ENCODE measurements around the gene A4GNT. TPM values are rescaled to one million over a fixed set of nuclear protein-coding genes. Genes with fewer than 3 reads are reported as not detected.

The A4GNT gene
- total and polyA plus RNA-seq, 11 donors: not detected

DNA sequence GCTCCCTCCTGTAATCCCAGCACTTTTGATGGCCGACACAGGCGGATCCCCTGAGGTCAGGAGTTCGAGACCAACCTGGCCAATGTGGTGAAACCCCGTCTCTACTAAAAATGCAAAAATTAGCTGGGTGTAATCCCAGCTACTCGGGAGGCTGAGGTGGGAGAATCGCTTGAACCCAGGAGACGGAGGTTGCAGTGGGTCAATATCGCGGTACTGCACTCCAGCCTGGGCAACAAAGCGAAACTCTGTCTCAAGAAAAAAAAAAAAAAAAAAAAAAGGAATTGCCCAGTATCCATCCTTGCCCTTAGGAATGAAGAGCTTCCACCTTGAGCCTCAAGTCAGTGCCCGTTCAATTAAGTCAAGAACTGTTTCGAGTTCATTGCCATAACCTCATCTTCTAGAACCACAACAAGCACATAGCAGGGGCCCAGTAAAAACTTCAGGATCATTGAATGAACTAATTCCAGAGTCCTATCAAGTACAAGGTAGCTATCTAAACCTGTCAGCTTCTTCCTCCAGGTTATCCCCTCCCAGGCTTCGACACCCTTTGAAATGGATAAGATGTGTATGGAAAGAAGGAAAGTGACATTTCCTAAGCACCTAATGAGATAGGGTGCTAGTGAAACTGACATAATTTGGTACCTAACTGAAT is 41.7 kb upstream of the A4GNT start:
- Histone ChIP-seq H3K27ac (peak overlapping the region in 11 of 12 donors; percentile 68 to 90 (median 83)), H3K4me3 (peak overlapping the region; percentile 54 to 99 (median 88)), H3K4me1 (peaks cover 0 to 33% (median 18%) of the 10 kb centered on the region in 12 donors), H3K9me3 (no peaks in the 10 kb centered on the region), H3K36me3 (peaks cover 0 to 41% (median 33%) of the 10 kb centered on the region in 9 donors), H3K27me3 (no peaks in the 10 kb centered on the region)
- WGBS, 4 donors: 71 to 74% (median 72%) methylated on average over 13 of the region's 13 CpGs
- TF ChIP-seq, protein P1, sequence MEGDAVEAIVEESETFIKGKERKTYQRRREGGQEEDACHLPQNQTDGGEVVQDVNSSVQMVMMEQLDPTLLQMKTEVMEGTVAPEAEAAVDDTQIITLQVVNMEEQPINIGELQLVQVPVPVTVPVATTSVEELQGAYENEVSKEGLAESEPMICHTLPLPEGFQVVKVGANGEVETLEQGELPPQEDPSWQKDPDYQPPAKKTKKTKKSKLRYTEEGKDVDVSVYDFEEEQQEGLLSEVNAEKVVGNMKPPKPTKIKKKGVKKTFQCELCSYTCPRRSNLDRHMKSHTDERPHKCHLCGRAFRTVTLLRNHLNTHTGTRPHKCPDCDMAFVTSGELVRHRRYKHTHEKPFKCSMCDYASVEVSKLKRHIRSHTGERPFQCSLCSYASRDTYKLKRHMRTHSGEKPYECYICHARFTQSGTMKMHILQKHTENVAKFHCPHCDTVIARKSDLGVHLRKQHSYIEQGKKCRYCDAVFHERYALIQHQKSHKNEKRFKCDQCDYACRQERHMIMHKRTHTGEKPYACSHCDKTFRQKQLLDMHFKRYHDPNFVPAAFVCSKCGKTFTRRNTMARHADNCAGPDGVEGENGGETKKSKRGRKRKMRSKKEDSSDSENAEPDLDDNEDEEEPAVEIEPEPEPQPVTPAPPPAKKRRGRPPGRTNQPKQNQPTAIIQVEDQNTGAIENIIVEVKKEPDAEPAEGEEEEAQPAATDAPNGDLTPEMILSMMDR (IDR thresholded peaks at IDR 0.05): no peak
- TF ChIP-seq POLR2A (IDR thresholded peaks at IDR 0.05): no peak
- DNase-seq: no peak
- peak in 1 of 4 donors; percentile 6 for ATAC-seq
- intact Hi-C loops (cut with DNase I): loop anchor here in 1 of 10 donors (1.0 kb wide), 1 partner anchor 13 kb away; the partner anchor contains the start of gene ARMC8

DNA sequence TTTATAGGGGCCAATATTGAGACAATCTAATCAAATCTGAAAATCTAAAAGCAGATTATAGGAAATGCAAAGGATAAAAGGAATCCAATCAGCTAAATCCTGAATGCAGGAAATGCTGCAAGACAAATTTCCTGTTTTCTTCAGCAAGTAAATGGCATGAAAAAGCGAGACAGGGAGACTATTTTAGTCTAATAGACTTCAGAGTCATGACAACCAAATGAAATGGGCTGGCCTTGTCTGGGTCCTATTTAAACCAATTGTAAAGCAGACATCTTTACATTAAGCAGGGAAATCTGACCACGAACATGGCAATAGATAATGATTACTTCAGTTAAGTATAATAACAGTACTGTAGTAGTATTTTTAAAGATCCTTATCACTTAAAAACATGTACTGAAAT is 40.4 kb upstream of the A4GNT start:
- no peak for DNase-seq
- Histone ChIP-seq H3K27ac (no peak overlapping the region), H3K27me3 (no peaks in the 10 kb centered on the region), H3K36me3 (peaks cover 0 to 54% (median 45%) of the 10 kb centered on the region in 9 donors), H3K9me3 (no peaks in the 10 kb centered on the region), H3K4me1 (peaks cover 0 to 33% (median 18%) of the 10 kb centered on the region in 12 donors), H3K4me3 (no peak overlapping the region)
- TF ChIP-seq POLR2A (IDR thresholded peaks at IDR 0.05): no peak
- TF ChIP-seq, protein P1 (IDR thresholded peaks at IDR 0.05): no peak
- intact Hi-C loops (cut with DNase I): no loop called here
- WGBS, 4 donors: 55 to 63% (median 61%) methylated on average over 2 of the region's 2 CpGs
- no peak for ATAC-seq

DNA sequence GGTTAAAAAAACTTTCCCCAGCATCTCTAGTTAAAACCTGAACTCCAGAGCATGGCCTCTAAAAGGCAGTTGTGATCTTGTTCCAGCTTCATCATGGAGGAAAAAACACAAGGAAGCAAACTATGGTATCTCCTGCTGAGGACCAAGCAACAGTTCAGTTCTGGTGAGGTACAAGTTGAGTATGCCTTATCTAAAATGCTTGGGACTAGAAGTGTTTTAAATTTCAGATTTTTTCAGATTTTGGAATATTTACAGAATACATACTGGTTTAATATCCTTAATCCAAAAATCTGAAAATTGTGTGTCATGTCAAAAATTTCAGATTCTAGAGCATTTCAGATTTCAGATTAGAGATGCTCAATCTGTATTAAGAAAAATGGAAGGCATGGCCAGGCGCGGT is 32.9 kb upstream of the A4GNT start:
- H3K4me3 ChIP-seq: no peak overlapping the region
- no peak for ATAC-seq
- H3K27me3 ChIP-seq: no peaks in the 10 kb centered on the region
- no peak for DNase-seq
- no peaks in the 10 kb centered on the region for H3K4me1 ChIP-seq
- H3K9me3 ChIP-seq: no peaks in the 10 kb centered on the region
- intact Hi-C loops (cut with DNase I): no loop called here
- peaks cover 4 to 100% (median 95%) of the 10 kb centered on the region in 9 donors for H3K36me3 ChIP-seq
- 95 to 100% (median 98%) methylated on average over 2 of the region's 2 CpGs for WGBS, 4 donors
- TF ChIP-seq, protein P1 (IDR thresholded peaks at IDR 0.05): no peak
- no peak for TF ChIP-seq POLR2A (IDR thresholded peaks at IDR 0.05)
- H3K27ac ChIP-seq: no peak overlapping the region

DNA sequence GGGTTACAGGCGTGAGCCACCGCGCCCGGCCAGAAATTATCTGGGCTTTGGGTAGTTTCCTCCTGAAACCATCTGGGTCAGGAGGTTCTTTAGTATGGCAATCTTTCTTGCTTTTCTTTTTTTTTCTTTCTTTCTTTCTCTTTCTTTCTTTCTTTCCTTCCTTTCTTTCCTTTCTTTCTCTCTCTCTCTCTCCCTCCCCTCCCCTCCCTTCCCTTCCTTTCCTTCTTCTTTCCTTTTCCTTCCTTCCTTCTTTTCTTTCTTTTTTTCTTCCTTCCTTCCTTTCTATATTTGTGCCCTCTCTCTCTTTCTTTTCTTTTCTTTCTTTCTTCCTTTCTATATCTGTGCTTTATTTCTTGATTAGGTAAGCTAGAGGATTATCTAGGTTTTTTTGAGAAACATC is 25.6 kb upstream of the A4GNT start:
- peaks cover 0 to 14% (median 0%) of the 10 kb centered on the region in 12 donors for H3K9me3 ChIP-seq
- ATAC-seq (no peak), DNase-seq (no peak)
- no peak overlapping the region for H3K27ac ChIP-seq
- H3K36me3 ChIP-seq: peaks cover 0 to 28% (median 24%) of the 10 kb centered on the region in 9 donors
- TF ChIP-seq, protein P1 (IDR thresholded peaks at IDR 0.05): no peak
- no peak for TF ChIP-seq POLR2A (IDR thresholded peaks at IDR 0.05)
- WGBS, 4 donors: 91 to 100% (median 94%) methylated on average over 4 of the region's 4 CpGs
- intact Hi-C loops (cut with DNase I): no loop called here
- no peaks in the 10 kb centered on the region for H3K4me1 ChIP-seq
- H3K27me3 ChIP-seq: no peaks in the 10 kb centered on the region
- H3K4me3 ChIP-seq: no peak overlapping the region
